K562 (cell line): Measurements from ENCODE around the gene GSTM5. TPM values are rescaled to one million over a fixed set of nuclear protein-coding genes. Genes with fewer than 3 reads are reported as not detected.

Experiments used
- ARID1B ChIP-seq: fragments of 450-650 bp; IDR thresholded peaks from 2 replicates; pipeline ENCODE4 v1.6.1; 2016; ENCODE audit warnings: antibody characterized with exemption, mild to moderate bottlenecking, inconsistent platforms
- BRD4 ChIP-seq: fragments of 200-600 bp; sonication (generic); IDR thresholded peaks from 2 replicates; pipeline ENCODE4 v1.6.1; 2017; ENCODE audit warnings: inconsistent platforms
- CAMTA2 ChIP-seq: fragments of 250-450 bp; sonication (Bioruptor Pico); conservative IDR thresholded peaks from 2 replicates; pipeline ENCODE4 v1.5.1; 2022
- CBX5 ChIP-seq: IDR thresholded peaks from 2 replicates; pipeline ENCODE4 v1.6.1; 2014; ENCODE audit warnings: low read depth, borderline replicate concordance
- CBX8 ChIP-seq: fragments of 200-600 bp; sonication (generic); IDR thresholded peaks from 2 replicates; pipeline ENCODE4 v1.6.1; 2012; ENCODE audit warnings: borderline replicate concordance, mixed run types, low read depth, mild to moderate bottlenecking, moderate library complexity, mixed read lengths, low read length, control low read depth, inconsistent platforms; ENCODE audit not compliant: poor library complexity, severe bottlenecking; ENCODE audit errors: extremely low read depth
- CREM ChIP-seq: IDR thresholded peaks from 2 replicates; pipeline ENCODE4 v1.6.1; 2014; ENCODE audit warnings: antibody characterized with exemption, low read depth
- EHMT2 ChIP-seq: fragments of 450-650 bp; IDR thresholded peaks from 2 replicates; pipeline ENCODE4 v1.6.1; 2018; ENCODE audit warnings: antibody characterized with exemption
- FOXK2 ChIP-seq, 2 experiments: fragments of 450-650 bp; IDR thresholded peaks in 1 of 2; conservative IDR thresholded peaks in 1 of 2; 2 replicates each; pipeline ENCODE4 v1.6.1; 2016; ENCODE audit warnings: low read depth in 2 of 2, mild to moderate bottlenecking in 1 of 2
- GTF2E2 ChIP-seq: fragments of 200-800 bp; sonication (Bioruptor generic); IDR thresholded peaks from 2 replicates; pipeline ENCODE4 v1.6.1; 2016; ENCODE audit warnings: missing genetic modification characterization, missing compliant biosample characterization
- MTF1 ChIP-seq: fragments of 250-450 bp; sonication (Bioruptor Pico); IDR thresholded peaks from 2 replicates; pipeline ENCODE4 v1.9.0; 2021; ENCODE audit warnings: moderate library complexity, mild to moderate bottlenecking, inconsistent platforms, borderline replicate concordance
- NFE2 ChIP-seq: IDR thresholded peaks from 2 replicates; pipeline ENCODE4 v1.6.1; 2014; ENCODE audit warnings: antibody characterized with exemption, low read depth
- NONO ChIP-seq, 2 experiments: fragments of 200-400 bp in 1 of 2; fragments of 450-650 bp in 1 of 2; formaldehyde crosslinking in 1 of 2; IDR thresholded peaks; 2 replicates each; pipeline ENCODE4 v1.6.1; 2017; ENCODE audit warnings: low read depth in 2 of 2, mild to moderate bottlenecking in 2 of 2, moderate library complexity in 2 of 2, low read length in 1 of 2
- POU5F1 ChIP-seq: fragments of 150-350 bp; IDR thresholded peaks from 2 replicates; pipeline ENCODE4 v1.6.1; 2014; ENCODE audit warnings: borderline replicate concordance, low read length, low read depth, mild to moderate bottlenecking; ENCODE audit not compliant: partially characterized antibody
- RAD51 ChIP-seq: fragments of 450-650 bp; IDR thresholded peaks from 2 replicates; pipeline ENCODE4 v1.7.1; 2016; ENCODE audit warnings: low read depth, mild to moderate bottlenecking, borderline replicate concordance
- SAP30 ChIP-seq: fragments of 200-600 bp; sonication (generic); IDR thresholded peaks from 2 replicates; pipeline ENCODE4 v1.6.1; 2012; ENCODE audit warnings: borderline replicate concordance, low read depth, mild to moderate bottlenecking, moderate library complexity, low read length, control low read depth, inconsistent platforms; ENCODE audit not compliant: insufficient read depth, poor library complexity, severe bottlenecking
- TAF7 ChIP-seq: fragments of 450-650 bp; IDR thresholded peaks from 2 replicates; pipeline ENCODE4 v1.6.1; 2016; ENCODE audit warnings: missing genetic modification characterization, missing compliant biosample characterization
- WHSC1 ChIP-seq: IDR thresholded peaks from one replicate; pipeline ENCODE4 v1.6.1; 2012; ENCODE audit warnings: low read length, control low read depth, inconsistent platforms
- ZNF41 ChIP-seq: fragments of 250-450 bp; sonication (Bioruptor Pico); conservative IDR thresholded peaks from 2 replicates; pipeline ENCODE4 v1.4.0; 2020; ENCODE audit warnings: mild to moderate bottlenecking
- ZNF668 ChIP-seq: fragments of 250-450 bp; sonication (Bioruptor Pico); IDR thresholded peaks from 2 replicates; pipeline ENCODE4 v1.8.0; 2022; ENCODE audit warnings: mild to moderate bottlenecking, inconsistent platforms
- polyA plus RNA-seq, 8 experiments: library from polyadenylated mRNA; depleted of rRNA in 4 of 8; stranded (reverse) in 5 of 8; unstranded in 3 of 8; fragments of >200 nt; fragmentation: Nextera tagmentation in 2 of 8; fragmentation: Illumina TruSeq in 1 of 8; extraction: Ambion mirVana in 2 of 8; extraction: Trizol in 1 of 8; gene quantifications; 2 replicates each; pipeline versions ENCODE4 v1.2.1 to v1.2.3, GENCODE V29; 2011 to 2014; ENCODE audit warnings: inconsistent platforms in 1 of 8, missing spikeins in 1 of 8
- total RNA-seq, 7 experiments: library from RNA; depleted of rRNA in 6 of 7; stranded (reverse); fragments of >200 nt in 6 of 7; fragmentation: Illumina TruSeq in 2 of 7; extraction: Trizol in 2 of 7; gene quantifications; 2 replicates each; pipeline versions ENCODE4 v1.2.1 to v1.2.3, GENCODE V29; 2011 to 2021; ENCODE audit warnings: low replicate concordance in 1 of 7
- TF ChIP-seq, protein P1 (sequence below): sonication (generic); formaldehyde crosslinking; IDR thresholded peaks from 2 replicates; pipeline ENCODE4 v1.8.0; 2023; ENCODE audit warnings: mild to moderate bottlenecking, missing genetic modification reagents
- TF ChIP-seq, protein P2 (sequence below): fragments of 450-650 bp; conservative IDR thresholded peaks from 2 replicates; pipeline ENCODE4 v1.6.1; 2016; ENCODE audit warnings: missing genetic modification characterization, low read depth, mild to moderate bottlenecking, control low read depth, missing compliant biosample characterization
- TF ChIP-seq, protein P3 (sequence below): IDR thresholded peaks from 2 replicates; pipeline ENCODE4 v1.6.1; 2011; ENCODE audit warnings: borderline replicate concordance, low read depth, mild to moderate bottlenecking, moderate library complexity, low read length; ENCODE audit not compliant: insufficient read depth, poor library complexity, severe bottlenecking

Gene GSTM5
- total and polyA plus RNA-seq, 9 of the 15 experiments (the other 6 are each of a cell fraction or from before 2014, with no cell fraction given) = not detected

DNA sequence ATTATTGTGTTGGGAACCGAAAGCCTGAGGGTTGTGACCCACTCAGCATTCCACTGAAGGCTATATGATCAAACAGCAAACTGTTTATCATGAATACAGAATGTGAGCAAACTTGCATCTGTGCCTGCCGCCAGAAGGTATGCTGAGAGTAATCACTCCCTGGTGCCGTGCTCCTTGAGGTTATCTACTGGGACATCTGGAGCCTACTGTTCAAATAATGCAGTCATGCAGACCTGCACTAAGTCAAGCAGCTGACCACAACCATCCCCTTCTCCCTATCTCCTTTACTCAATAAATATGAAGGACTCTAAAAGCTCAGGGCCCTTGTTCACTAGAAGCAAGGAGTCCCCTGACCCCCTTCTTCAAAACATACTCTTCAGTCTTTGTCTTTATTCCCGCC is 13.5 kb downstream of the GSTM5 start (continued):
- TF ChIP-seq, protein P1, sequence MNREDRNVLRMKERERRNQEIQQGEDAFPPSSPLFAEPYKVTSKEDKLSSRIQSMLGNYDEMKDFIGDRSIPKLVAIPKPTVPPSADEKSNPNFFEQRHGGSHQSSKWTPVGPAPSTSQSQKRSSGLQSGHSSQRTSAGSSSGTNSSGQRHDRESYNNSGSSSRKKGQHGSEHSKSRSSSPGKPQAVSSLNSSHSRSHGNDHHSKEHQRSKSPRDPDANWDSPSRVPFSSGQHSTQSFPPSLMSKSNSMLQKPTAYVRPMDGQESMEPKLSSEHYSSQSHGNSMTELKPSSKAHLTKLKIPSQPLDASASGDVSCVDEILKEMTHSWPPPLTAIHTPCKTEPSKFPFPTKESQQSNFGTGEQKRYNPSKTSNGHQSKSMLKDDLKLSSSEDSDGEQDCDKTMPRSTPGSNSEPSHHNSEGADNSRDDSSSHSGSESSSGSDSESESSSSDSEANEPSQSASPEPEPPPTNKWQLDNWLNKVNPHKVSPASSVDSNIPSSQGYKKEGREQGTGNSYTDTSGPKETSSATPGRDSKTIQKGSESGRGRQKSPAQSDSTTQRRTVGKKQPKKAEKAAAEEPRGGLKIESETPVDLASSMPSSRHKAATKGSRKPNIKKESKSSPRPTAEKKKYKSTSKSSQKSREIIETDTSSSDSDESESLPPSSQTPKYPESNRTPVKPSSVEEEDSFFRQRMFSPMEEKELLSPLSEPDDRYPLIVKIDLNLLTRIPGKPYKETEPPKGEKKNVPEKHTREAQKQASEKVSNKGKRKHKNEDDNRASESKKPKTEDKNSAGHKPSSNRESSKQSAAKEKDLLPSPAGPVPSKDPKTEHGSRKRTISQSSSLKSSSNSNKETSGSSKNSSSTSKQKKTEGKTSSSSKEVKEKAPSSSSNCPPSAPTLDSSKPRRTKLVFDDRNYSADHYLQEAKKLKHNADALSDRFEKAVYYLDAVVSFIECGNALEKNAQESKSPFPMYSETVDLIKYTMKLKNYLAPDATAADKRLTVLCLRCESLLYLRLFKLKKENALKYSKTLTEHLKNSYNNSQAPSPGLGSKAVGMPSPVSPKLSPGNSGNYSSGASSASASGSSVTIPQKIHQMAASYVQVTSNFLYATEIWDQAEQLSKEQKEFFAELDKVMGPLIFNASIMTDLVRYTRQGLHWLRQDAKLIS = no peak
- TF ChIP-seq EHMT2 (peak; percentile 46), POU5F1 (no peak), CBX8 (no peak), CREM (peak; percentile 51), ZNF41 (CRISPR knock-in tag) (no peak), ZNF668 (no peak), CBX5 (0 out of 2 replicates have a peak, but pooled peaks have one; percentile 23), NONO (IDR thresholded peaks at IDR 0.05; ENCODE audit: low read depth in 2 of 2, low read length in 1 of 2) (no peak), RAD51 (no peak), CAMTA2 (no peak), SAP30 (no peak), BRD4 (no peak), WHSC1 (no peak), NFE2 (peak; percentile 52), ARID1B (peak; percentile 95), FOXK2 (conservative IDR thresholded peaks at IDR 0.05 in 1 of 2, IDR thresholded peaks at IDR 0.05 in 1 of 2; ENCODE audit: low read depth in 2 of 2) (0 out of 4 replicates have a peak, but pooled peaks of 1 of the 2 experiments have one; percentile 30), MTF1 (CRISPR knock-in tag) (no peak), GTF2E2 (no peak), TAF7 (tag) (no peak)
- TF ChIP-seq, protein P2, sequence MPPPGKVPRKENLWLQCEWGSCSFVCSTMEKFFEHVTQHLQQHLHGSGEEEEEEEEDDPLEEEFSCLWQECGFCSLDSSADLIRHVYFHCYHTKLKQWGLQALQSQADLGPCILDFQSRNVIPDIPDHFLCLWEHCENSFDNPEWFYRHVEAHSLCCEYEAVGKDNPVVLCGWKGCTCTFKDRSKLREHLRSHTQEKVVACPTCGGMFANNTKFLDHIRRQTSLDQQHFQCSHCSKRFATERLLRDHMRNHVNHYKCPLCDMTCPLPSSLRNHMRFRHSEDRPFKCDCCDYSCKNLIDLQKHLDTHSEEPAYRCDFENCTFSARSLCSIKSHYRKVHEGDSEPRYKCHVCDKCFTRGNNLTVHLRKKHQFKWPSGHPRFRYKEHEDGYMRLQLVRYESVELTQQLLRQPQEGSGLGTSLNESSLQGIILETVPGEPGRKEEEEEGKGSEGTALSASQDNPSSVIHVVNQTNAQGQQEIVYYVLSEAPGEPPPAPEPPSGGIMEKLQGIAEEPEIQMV (tag) = no peak
- TF ChIP-seq, protein P3, sequence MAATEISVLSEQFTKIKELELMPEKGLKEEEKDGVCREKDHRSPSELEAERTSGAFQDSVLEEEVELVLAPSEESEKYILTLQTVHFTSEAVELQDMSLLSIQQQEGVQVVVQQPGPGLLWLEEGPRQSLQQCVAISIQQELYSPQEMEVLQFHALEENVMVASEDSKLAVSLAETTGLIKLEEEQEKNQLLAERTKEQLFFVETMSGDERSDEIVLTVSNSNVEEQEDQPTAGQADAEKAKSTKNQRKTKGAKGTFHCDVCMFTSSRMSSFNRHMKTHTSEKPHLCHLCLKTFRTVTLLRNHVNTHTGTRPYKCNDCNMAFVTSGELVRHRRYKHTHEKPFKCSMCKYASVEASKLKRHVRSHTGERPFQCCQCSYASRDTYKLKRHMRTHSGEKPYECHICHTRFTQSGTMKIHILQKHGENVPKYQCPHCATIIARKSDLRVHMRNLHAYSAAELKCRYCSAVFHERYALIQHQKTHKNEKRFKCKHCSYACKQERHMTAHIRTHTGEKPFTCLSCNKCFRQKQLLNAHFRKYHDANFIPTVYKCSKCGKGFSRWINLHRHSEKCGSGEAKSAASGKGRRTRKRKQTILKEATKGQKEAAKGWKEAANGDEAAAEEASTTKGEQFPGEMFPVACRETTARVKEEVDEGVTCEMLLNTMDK = no peak
